Mucosa of descending colon (tissue), 3 donors: ENCODE results near the gene ACTL7B. TPM values are rescaled to one million over a fixed set of nuclear protein-coding genes. Genes with fewer than 3 reads are reported as not detected.

Experiments
- ATAC-seq: fragments of 200-7000 bp; cut with Tn5 transposase; one replicate; pipeline ENCODE4 v1.9.1; 2020; ENCODE audit warnings: mild to moderate bottlenecking, moderate library complexity
- DNase-seq, 3 donors: peaks; one replicate each; pipeline ENCODE4 v3.0.0-alpha.2; 2020
- H3K36me3 ChIP-seq: fragments of 200-600 bp; one replicate; pipeline ENCODE4 v1.8.0; 2021; ENCODE audit warnings: low read depth, mild to moderate bottlenecking
- H3K4me1 ChIP-seq: fragments of 200-600 bp; one replicate; pipeline ENCODE4 v1.8.0; 2021; ENCODE audit warnings: low read depth, mild to moderate bottlenecking
- H3K4me3 ChIP-seq: fragments of 200-600 bp; one replicate; pipeline ENCODE4 v1.8.0; 2021; ENCODE audit warnings: mild to moderate bottlenecking
- H3K9me3 ChIP-seq: fragments of 200-600 bp; one replicate; pipeline ENCODE4 v1.8.0; 2021; ENCODE audit warnings: mild to moderate bottlenecking
- intact Hi-C, 2 donors: fragments of 100-400 bp; cut with DNase I in 1 of 2; cut with micrococcal nuclease in 1 of 2; formaldehyde crosslinking; loops; one replicate each; pipeline versions ENCODE4 v1.11.0 to v1.11.1; 2022; cut with DNase I, micrococcal nuclease
- total RNA-seq, 3 donors: library from RNA; stranded (reverse); fragmentation: NEBNext Ultra II Directional in 2 of 3; extraction: Animal tissue kit (Norgen Biotek cat#: 25700) in 2 of 3; gene quantifications; one replicate each; pipeline versions ENCODE4 v1.2.1 to v1.2.4, GENCODE V29; 2021 to 2023
- TF ChIP-seq, protein P1 (sequence below): fragments of 200-600 bp; IDR thresholded peaks from one replicate; pipeline ENCODE4 v1.8.0; 2022; ENCODE audit warnings: antibody characterized with exemption, mild to moderate bottlenecking
- donor health status: DM: no; HTN: no; CAD: no; lungs with moderate emphysema.
- donor health status: DM: no; HTN: no; CAD: no.
- donor health status: DM: no; HTN: yes; CAD: no.

ACTL7B gene
- total RNA-seq, 3 donors from 2014 or later: not detected

DNA sequence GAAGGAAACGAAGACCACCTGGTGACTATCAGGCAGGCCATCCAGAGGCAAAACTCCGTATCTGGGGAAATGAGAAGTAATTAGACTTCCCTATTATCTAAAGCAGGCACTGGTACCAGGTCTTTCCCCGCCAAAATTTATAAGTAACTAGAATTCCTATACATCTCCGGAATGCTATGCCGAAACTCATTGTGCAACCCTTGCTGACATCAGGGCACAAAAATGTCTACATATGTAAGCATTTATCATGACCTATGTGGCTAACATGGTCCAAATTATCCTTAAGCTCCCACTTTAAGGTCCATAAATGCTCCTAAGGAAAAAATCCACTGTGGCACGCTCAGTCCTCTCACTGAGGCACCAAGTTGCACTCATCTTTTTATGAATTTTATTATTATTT, 17.8 kb downstream of the ACTL7B start:
- intact Hi-C loops: no loop called here
- ATAC-seq: no peak

GRCh38 chr9:108837530-108837929, 18.3 kb downstream of the ACTL7B start:
- Histone ChIP-seq H3K4me1 (no peaks in the 10 kb centered on the region), H3K9me3 (no peaks in the 10 kb centered on the region), H3K4me3 (no peak overlapping the region), H3K36me3 (no peaks in the 10 kb centered on the region)
- intact Hi-C loops: no loop called here
- TF ChIP-seq, protein P1, sequence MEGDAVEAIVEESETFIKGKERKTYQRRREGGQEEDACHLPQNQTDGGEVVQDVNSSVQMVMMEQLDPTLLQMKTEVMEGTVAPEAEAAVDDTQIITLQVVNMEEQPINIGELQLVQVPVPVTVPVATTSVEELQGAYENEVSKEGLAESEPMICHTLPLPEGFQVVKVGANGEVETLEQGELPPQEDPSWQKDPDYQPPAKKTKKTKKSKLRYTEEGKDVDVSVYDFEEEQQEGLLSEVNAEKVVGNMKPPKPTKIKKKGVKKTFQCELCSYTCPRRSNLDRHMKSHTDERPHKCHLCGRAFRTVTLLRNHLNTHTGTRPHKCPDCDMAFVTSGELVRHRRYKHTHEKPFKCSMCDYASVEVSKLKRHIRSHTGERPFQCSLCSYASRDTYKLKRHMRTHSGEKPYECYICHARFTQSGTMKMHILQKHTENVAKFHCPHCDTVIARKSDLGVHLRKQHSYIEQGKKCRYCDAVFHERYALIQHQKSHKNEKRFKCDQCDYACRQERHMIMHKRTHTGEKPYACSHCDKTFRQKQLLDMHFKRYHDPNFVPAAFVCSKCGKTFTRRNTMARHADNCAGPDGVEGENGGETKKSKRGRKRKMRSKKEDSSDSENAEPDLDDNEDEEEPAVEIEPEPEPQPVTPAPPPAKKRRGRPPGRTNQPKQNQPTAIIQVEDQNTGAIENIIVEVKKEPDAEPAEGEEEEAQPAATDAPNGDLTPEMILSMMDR: no peak
- DNase-seq (no peak), ATAC-seq (no peak)

More for the DNA sequence above, 17.8 kb downstream of the ACTL7B start:
- H3K9me3 ChIP-seq: no peaks in the 10 kb centered on the region
- TF ChIP-seq, protein P1: no peak
- no peak for DNase-seq
- no peaks in the 10 kb centered on the region for H3K4me1 ChIP-seq
- H3K36me3 ChIP-seq: no peaks in the 10 kb centered on the region
- no peak overlapping the region for H3K4me3 ChIP-seq

DNA sequence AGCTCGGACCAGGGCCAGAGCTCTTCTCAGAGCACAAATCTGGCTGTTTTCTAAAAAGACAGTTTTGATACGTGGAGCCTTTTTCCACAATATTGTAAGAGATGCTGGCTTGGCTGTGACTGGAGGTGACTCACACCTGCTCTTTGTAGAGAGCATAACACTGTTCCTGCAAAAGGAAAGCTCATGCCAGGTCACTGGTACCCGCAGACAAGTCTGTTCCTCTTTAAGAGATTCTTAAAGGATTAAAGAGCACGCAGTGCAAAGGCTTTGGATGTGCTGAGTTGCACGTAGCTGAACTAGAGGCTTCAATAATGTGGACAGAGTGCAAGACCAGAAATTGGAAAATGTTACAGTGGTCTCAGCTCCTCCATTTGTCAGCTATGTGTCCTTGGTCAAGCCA, 19.0 kb downstream of the ACTL7B start:
- TF ChIP-seq, protein P1: no peak

GRCh38 chr9:108836319-108836718, 19.5 kb downstream of the ACTL7B start:
- H3K4me1 ChIP-seq: no peaks in the 10 kb centered on the region
- intact Hi-C loops: no loop called here
- no peak for DNase-seq
- H3K36me3 ChIP-seq: no peaks in the 10 kb centered on the region
- TF ChIP-seq, protein P1: no peak
- ATAC-seq: no peak
- H3K9me3 ChIP-seq: no peaks in the 10 kb centered on the region
- no peak overlapping the region for H3K4me3 ChIP-seq

More for the DNA sequence above, 19.0 kb downstream of the ACTL7B start:
- ATAC-seq (no peak), DNase-seq (no peak)
- Histone ChIP-seq H3K36me3 (no peaks in the 10 kb centered on the region), H3K4me1 (no peaks in the 10 kb centered on the region), H3K4me3 (no peak overlapping the region), H3K9me3 (no peaks in the 10 kb centered on the region)
- intact Hi-C loops: no loop called here

- no peaks in the 10 kb centered on the region for H3K36me3 ChIP-seq
- TF ChIP-seq, protein P1: no peak
- intact Hi-C loops: no loop called here
- H3K4me1 ChIP-seq: no peaks in the 10 kb centered on the region
- H3K9me3 ChIP-seq: no peaks in the 10 kb centered on the region
- ATAC-seq (no peak), DNase-seq (no peak)
- no peak overlapping the region for H3K4me3 ChIP-seq
Measured at GRCh38 chr9:108835831-108836230, 20.0 kb downstream of the ACTL7B start.
